BLaER1 (cell line): ENCODE measurements around the gene RASGEF1C.

Experiments used
- H3K27ac ChIP-seq: shearing (Covaris generic); formaldehyde crosslinking; 2 replicates; pipeline ENCODE4 v1.8.1; 2022
- H3K27me3 ChIP-seq: shearing (Covaris generic); formaldehyde crosslinking; 2 replicates; pipeline ENCODE4 v1.8.1; 2022
- H3K36me3 ChIP-seq: shearing (Covaris generic); formaldehyde crosslinking; 2 replicates; pipeline ENCODE4 v1.8.1; 2022
- H3K4me1 ChIP-seq: shearing (Covaris generic); formaldehyde crosslinking; 2 replicates; pipeline ENCODE4 v1.8.1; 2022
- H3K4me2 ChIP-seq: shearing (Covaris generic); formaldehyde crosslinking; 2 replicates; pipeline ENCODE4 v1.8.1; 2022
- H3K4me3 ChIP-seq: shearing (Covaris generic); formaldehyde crosslinking; 2 replicates; pipeline ENCODE4 v1.8.1; 2022
- H3K9ac ChIP-seq: shearing (Covaris generic); formaldehyde crosslinking; 2 replicates; pipeline ENCODE4 v1.8.1; 2022
- H3K9me3 ChIP-seq: shearing (Covaris generic); formaldehyde crosslinking; 2 replicates; pipeline ENCODE4 v1.8.1; 2022
- H4K20me1 ChIP-seq: shearing (Covaris generic); formaldehyde crosslinking; 2 replicates; pipeline ENCODE4 v1.8.1; 2022
- Cebpa-rat ChIP-seq: shearing (Covaris generic); IDR thresholded peaks from 2 replicates; pipeline ENCODE4 v1.8.1; 2022

The RASGEF1C gene

GRCh38 chr5:180180846-180181245 is 28.2 kb downstream of the RASGEF1C start:
- Histone ChIP-seq H3K9me3 (peaks cover 25% of the 10 kb centered on the region), H3K27ac (no peak overlapping the region), H3K27me3 (no peaks in the 10 kb centered on the region), H3K4me2 (no peak overlapping the region), H3K9ac (no peak overlapping the region), H3K36me3 (no peaks in the 10 kb centered on the region), H3K4me3 (no peak overlapping the region), H4K20me1 (no peaks in the 10 kb centered on the region), H3K4me1 (no peaks in the 10 kb centered on the region)
- no peak for TF ChIP-seq Cebpa-rat

GRCh38 chr5:180180421-180180820 is 28.6 kb downstream of the RASGEF1C start:
- Histone ChIP-seq H3K4me2 (no peak overlapping the region), H3K9ac (no peak overlapping the region), H3K4me1 (no peaks in the 10 kb centered on the region), H3K27ac (no peak overlapping the region), H3K27me3 (no peaks in the 10 kb centered on the region), H4K20me1 (no peaks in the 10 kb centered on the region), H3K4me3 (no peak overlapping the region), H3K9me3 (peaks cover 23% of the 10 kb centered on the region), H3K36me3 (no peaks in the 10 kb centered on the region)
- no peak for TF ChIP-seq Cebpa-rat

GRCh38 chr5:180179442-180180420 is 29.3 kb downstream of the RASGEF1C start:
- Histone ChIP-seq H3K9ac (no peak overlapping the region), H3K27ac (no peak overlapping the region), H3K4me3 (no peak overlapping the region), H4K20me1 (no peaks in the 10 kb centered on the region), H3K27me3 (no peaks in the 10 kb centered on the region), H3K9me3 (peaks cover 23% of the 10 kb centered on the region), H3K36me3 (no peaks in the 10 kb centered on the region), H3K4me2 (no peak overlapping the region), H3K4me1 (no peaks in the 10 kb centered on the region)
- no peak for TF ChIP-seq Cebpa-rat

- Histone ChIP-seq H3K9me3 (peaks cover 14% of the 10 kb centered on the region), H3K9ac (no peak overlapping the region), H3K27ac (no peak overlapping the region), H3K36me3 (no peaks in the 10 kb centered on the region), H4K20me1 (no peaks in the 10 kb centered on the region), H3K4me2 (no peak overlapping the region), H3K4me3 (no peak overlapping the region), H3K4me1 (no peaks in the 10 kb centered on the region), H3K27me3 (no peaks in the 10 kb centered on the region)
- TF ChIP-seq Cebpa-rat: no peak
These were observed 30.2 kb downstream of the RASGEF1C start for GRCh38 chr5:180178531-180179441.

- no peak overlapping the region for H3K27ac ChIP-seq
- H3K36me3 ChIP-seq: no peaks in the 10 kb centered on the region
- no peaks in the 10 kb centered on the region for H3K9me3 ChIP-seq
- peaks cover 2% of the 10 kb centered on the region for H3K4me1 ChIP-seq
- H4K20me1 ChIP-seq: no peaks in the 10 kb centered on the region
- H3K4me2 ChIP-seq: no peak overlapping the region
- no peak overlapping the region for H3K9ac ChIP-seq
- no peak overlapping the region for H3K4me3 ChIP-seq
- H3K27me3 ChIP-seq: no peaks in the 10 kb centered on the region
- TF ChIP-seq Cebpa-rat: no peak
These were observed 32.8 kb downstream of the RASGEF1C start for GRCh38 chr5:180176191-180176590.

- no peaks in the 10 kb centered on the region for H3K9me3 ChIP-seq
- no peak overlapping the region for H3K27ac ChIP-seq
- no peak overlapping the region for H3K4me2 ChIP-seq
- peaks cover 14% of the 10 kb centered on the region for H3K4me1 ChIP-seq
- H4K20me1 ChIP-seq: no peaks in the 10 kb centered on the region
- no peak overlapping the region for H3K9ac ChIP-seq
- TF ChIP-seq Cebpa-rat: no peak
- no peak overlapping the region for H3K4me3 ChIP-seq
- no peaks in the 10 kb centered on the region for H3K36me3 ChIP-seq
- H3K27me3 ChIP-seq: no peaks in the 10 kb centered on the region
These were observed 34.0 kb downstream of the RASGEF1C start for GRCh38 chr5:180175015-180175431.

GRCh38 chr5:180174587-180174972 is 34.4 kb downstream of the RASGEF1C start:
- Histone ChIP-seq H3K9ac (no peak overlapping the region), H3K27me3 (no peaks in the 10 kb centered on the region), H3K4me3 (no peak overlapping the region), H3K36me3 (no peaks in the 10 kb centered on the region), H3K4me1 (peaks cover 19% of the 10 kb centered on the region), H3K9me3 (no peaks in the 10 kb centered on the region), H3K4me2 (no peak overlapping the region), H3K27ac (no peak overlapping the region), H4K20me1 (no peaks in the 10 kb centered on the region)
- no peak for TF ChIP-seq Cebpa-rat

- Histone ChIP-seq H3K4me1 (peaks cover 23% of the 10 kb centered on the region), H3K9me3 (no peaks in the 10 kb centered on the region), H3K9ac (no peak overlapping the region), H3K4me3 (no peak overlapping the region), H3K36me3 (no peaks in the 10 kb centered on the region), H4K20me1 (no peaks in the 10 kb centered on the region), H3K27me3 (no peaks in the 10 kb centered on the region), H3K27ac (no peak overlapping the region), H3K4me2 (no peak overlapping the region)
- no peak for TF ChIP-seq Cebpa-rat
These were observed 35.0 kb downstream of the RASGEF1C start for GRCh38 chr5:180173875-180174586.

- Histone ChIP-seq H3K27me3 (no peaks in the 10 kb centered on the region), H4K20me1 (no peaks in the 10 kb centered on the region), H3K4me1 (peaks cover 29% of the 10 kb centered on the region), H3K27ac (no peak overlapping the region), H3K9me3 (no peaks in the 10 kb centered on the region), H3K4me2 (no peak overlapping the region), H3K36me3 (no peaks in the 10 kb centered on the region), H3K4me3 (no peak overlapping the region), H3K9ac (no peak overlapping the region)
- TF ChIP-seq Cebpa-rat: no peak
These were observed 35.8 kb downstream of the RASGEF1C start for GRCh38 chr5:180173198-180173544.
